Stimulated activated CD4-positive, alpha-beta T cell treated with anti-CD3 and anti-CD28 coated beads, Interleukin-2, amount 100 ng/mL, for 24 hours (primary cell): ENCODE data around the gene CHIC2.

Experiments used
- DNase-seq, 2 donors: peaks; one replicate each; pipeline ENCODE4 v3.0.0-alpha.2; 2020

Gene CHIC2

DNA sequence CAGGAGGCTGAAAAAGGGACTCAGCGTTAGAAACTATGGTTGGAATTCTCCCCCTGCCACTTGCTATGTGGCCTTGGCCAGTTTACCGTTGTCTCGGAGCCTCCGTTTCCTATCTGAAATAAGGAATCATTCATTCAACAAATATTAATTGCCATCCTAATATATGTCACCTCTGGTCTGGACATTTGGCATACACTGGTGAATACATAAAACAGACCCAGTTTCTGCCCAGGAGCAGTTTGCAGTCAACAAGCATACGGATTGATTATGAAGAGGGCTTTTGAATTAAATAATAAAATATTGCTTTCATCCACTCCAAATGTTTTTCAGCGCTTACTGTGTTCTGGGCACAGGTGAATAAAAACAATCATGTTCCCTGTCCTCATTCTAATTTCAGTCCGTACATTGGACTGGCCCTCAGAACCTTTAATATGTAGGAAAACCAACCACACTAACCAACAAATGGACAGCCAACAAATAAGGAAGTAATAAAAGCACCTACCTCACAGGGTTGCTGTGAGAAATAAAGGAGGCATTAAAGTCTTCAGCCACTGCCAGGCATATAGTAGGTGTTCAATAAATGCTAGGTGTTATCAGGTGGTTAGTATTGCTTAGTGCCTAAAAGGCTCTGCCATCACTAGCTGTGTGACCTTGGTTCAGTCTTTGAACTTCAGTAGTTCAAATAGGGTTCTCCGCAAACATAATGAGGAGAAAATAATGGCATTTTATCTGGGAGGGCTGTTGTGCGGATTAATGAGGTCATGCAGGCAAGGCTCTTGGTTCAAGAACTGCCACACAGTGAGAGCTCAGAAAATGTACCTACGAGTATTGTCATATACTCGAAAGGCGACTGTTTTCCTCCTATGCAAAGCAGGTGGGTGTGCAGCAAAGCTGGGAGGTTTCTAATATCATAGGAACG, 28.3 kb upstream of the CHIC2 start:
- DNase-seq = no peak

GRCh38 chr4:54091637-54092404, 27.4 kb upstream of the CHIC2 start:
- DNase-seq = peak; percentile 78 to 79

DNA sequence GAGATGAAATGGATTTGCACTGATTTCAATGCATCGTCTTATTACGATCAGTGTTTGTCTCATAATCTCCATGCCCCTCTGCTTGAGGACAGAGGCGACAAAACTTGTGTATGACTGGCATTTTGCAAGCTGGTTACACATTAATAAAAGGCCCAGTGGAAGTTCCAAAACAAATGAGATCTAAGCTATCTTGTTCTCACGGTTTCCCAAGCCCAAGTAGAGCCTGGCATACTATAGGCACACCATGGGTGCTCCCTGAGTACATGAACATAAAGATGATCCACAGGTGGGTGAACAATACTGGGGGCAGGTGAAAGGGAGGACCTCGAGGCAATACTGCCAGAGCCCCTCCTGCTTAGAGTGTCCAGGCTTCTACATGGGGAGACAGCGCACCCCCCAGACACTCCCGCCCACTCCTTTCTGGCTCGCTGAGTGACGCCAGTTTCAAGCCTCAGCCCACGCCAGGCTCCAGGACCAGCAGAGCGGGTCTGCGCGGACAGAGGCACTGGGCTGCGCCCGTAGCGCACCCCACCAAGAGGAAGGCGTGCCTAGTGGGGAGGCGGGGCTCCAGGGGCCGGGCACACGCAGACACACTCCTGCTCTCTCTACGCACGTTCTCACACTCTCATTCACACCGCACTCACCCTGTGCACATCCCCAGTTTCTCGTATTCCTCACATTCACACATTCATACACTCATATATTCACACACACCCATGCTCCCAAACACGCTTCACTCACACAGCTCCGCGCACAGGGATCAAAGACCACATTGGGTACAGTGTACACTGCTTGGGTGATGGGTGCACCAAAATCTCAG, 26.6 kb upstream of the CHIC2 start:
- DNase-seq = no peak

DNA sequence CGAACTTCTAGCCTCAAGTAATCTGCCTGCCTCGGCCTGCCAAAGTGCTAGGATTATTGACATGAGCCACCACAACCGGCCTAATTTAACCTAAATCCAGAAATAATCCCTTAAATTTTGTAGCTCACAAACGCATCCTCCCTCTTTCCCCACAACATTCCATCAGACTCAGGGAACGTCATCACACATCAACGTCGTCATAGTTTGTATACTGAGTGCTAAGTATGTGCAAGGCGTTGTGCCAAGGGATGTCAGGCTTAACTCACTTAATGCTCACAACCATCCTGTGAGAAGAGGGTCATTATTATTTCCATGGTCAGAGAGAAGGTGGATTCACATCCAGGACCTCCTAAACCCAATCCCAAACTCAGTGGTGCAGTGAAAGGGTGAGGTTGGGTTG, 26.0 kb upstream of the CHIC2 start:
- DNase-seq = no peak

- DNase-seq = no peak
Observed at GRCh38 chr4:54089875-54090274, 25.5 kb upstream of the CHIC2 start.

DNA sequence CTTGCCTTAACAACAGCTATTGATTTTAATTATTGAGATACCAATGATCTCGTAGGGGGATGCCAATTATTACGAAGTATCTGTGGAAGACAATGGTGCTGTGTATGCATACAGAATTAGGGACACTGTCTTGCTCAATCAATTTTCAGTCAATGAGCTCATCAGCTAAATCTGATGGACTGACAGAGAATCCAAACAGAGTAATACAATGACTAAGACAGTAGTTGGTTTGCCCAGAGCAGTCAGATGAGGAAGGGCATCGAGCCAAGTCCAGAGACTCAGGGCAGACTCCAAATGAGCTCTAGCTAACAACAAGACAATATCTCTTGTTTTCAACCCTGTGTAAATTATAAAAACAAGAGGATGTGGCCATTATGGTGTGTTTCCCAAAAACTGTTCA, 20.9 kb upstream of the CHIC2 start:
- no peak for DNase-seq

DNA sequence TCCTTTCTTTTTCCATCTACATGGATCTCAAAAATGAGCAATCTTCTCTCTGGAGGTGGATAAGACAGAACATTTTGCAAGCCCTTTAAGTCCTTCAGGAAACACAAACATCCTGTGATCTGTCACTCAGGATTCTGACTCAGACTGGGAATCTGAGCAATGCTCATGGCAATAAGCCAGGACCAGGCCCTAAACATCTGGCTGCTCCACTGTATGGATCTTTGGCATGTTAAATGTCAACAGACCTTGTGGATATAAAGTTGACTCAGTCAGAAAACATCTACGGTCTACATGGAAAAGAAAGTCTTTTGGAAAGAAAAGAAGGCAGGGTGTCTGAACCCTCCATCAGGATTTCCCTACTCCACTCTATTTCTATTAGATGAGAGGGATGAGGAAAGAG, 17.8 kb upstream of the CHIC2 start:
- no peak for DNase-seq

DNA sequence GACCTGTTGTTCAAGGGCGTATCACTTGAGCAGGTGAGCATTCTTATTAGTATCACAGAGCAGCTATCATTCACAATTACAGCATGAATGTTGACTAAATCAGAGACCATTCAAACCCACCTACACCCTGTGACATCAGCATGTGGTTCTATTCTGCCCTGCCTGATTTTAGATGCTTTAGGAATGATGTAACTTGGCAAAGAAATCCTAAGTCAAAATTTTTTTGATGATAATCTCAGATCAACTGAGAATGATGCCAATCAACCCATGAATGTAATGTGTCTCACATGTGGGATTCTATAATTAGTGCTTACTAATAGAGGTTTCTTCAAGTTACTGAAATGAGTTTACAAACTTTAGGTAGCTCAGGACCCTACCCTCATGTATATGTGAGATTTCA, 13.4 kb upstream of the CHIC2 start:
- DNase-seq = no peak

DNA sequence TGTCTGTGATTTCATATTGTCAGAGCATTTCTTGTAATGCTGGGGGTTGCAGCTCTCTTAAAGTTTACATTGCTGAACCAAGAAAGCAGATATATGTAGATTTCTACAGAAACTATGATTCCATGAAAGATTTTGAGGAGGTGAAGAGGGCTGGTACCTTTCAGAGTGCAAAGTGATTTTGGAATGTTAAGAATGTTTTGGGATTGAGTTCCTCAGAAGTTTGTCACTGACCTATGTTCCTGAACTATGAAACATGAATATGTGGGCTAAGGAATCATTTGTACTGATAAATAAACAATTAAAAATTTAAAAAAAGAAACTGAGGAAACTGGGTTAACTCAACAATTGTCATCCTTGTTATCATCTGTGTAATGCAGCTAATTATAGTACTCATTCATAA, 12.3 kb upstream of the CHIC2 start:
- DNase-seq = no peak

- no peak for DNase-seq
Observed at GRCh38 chr4:54074381-54074780, 10.0 kb upstream of the CHIC2 start.

DNA sequence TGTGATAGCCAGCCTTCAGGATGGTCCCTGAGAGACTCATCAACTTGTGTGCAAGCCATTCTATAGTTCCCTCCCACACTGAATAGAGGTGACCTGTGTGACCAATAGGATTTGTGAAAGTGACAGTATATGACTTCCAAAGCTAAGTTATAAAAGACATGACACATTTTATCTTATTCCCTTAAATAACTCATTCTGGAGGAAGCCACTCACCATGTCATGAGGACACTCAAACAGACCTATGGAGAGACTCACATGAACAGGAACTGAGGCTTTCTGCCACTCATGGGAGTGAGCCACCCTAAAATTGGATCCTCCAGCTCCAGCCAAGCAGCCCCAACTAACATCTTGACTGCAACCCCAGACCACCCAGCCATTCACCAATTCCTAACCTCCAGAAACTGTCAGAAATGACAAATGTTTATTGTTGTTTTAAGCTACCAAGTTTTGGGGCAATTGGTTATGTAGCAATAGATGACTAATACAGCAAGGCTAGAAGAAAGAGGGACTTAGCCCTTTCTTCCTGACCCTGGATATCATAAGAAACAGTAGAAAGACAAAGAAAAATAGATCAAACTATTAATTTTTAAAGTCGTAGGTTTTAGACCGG, 9.0 kb upstream of the CHIC2 start:
- no peak for DNase-seq

DNA sequence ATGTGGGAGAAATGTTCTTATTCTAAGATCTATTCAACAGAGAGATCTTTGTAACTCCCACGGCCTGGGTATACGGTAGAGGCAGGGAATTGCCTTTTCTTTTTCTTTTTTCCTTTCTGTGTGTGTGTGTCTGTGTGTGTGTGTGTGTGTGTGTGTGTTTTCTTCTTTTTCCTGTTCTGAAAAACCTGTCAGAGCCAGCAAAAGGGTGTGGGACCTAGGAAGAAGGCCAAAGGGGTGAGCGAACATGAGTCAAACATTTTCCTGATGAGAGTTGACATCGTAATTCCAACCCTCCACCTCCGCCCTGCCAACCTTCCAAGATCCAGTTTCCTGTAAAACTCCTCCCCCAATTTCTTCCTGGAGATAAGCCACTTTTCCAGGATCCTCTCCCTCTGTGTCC, 2.8 kb upstream of the CHIC2 start:
- DNase-seq = no peak

GRCh38 chr4:54066718-54067129, 2.3 kb upstream of the CHIC2 start:
- DNase-seq = no peak

GRCh38 chr4:54066088-54066415, 1.6 kb upstream of the CHIC2 start:
- no peak for DNase-seq

GRCh38 chr4:54065282-54066087, 1.1 kb upstream of the CHIC2 start:
- no peak for DNase-seq

GRCh38 chr4:54063737-54064316, 578 bp downstream of the CHIC2 start:
- peak; percentile 27 to 38 for DNase-seq

- DNase-seq = peak in 1 of 2 donors; percentile 25
Observed at GRCh38 chr4:54063229-54063628, 1.2 kb downstream of the CHIC2 start.

DNA sequence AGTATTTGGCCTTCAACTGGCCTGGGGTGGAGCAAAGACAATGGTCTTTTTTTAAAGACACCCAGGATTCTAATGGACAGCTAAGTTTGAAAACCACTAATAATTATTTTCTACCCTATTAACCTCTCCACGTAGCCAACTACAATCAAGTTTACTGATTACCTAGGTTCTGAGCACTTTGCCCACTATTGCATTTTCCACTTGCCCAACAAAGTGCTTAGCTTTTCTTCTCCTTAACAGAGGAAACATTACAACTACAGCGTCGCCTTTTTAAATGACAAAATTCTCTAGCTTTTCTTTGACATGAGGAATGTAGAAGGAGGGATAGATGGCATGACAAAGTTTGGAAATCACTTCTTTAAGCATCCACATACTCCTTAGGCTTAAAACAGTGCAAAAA, 2.0 kb downstream of the CHIC2 start:
- DNase-seq = no peak

DNA sequence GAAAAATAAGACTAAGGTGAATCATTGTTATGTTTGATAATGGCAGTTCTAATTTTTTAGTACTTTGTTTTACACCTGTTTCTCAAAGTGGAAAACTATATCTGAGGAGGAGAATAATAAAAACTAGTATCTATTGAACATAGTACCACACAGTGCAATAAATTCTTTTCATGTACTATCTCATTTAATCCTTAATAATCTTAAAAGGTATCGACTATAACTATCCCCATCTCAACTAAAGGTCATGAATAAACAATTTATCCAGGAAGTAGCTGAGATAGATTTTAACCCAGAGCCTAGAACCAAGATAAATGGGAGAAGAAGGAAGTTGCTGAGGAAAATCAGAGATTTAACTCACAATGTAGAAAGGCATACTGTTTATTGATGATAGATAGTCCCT, 2.5 kb downstream of the CHIC2 start:
- DNase-seq = no peak

- no peak for DNase-seq
Observed at GRCh38 chr4:54061067-54061466, 3.3 kb downstream of the CHIC2 start.

DNA sequence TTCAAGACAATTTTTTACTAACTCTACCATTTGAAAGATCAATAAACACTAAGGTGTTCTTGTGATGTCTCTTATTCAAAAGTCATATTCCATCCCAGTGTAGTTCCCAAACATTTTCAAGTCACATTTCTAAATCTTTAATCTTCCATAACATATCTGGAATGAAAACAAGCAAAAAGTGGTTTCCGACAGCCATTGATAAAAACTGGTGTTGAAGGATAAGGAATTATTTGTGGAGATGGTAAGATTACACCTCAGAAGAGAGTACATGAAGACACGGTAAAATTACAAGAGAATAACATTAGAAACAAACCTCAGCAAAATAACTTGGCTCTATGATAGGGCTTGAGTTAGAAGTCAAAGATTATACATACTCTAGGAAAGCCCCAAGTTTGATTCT, 4.3 kb downstream of the CHIC2 start:
- DNase-seq = no peak

- no peak for DNase-seq
Observed at GRCh38 chr4:54058171-54058570, 6.2 kb downstream of the CHIC2 start.
